DND-41 (cell line): ENCODE results near the gene SLC7A11.

ENCODE experiments used
- CTCF ChIP-seq: IDR thresholded peaks from 2 replicates; pipeline ENCODE4 v1.5.1; 2012; ENCODE audit warnings: borderline replicate concordance, low read length, moderate library complexity, mild to moderate bottlenecking; ENCODE audit not compliant: poor library complexity, severe bottlenecking; ENCODE audit errors: extremely low read depth
- EZH2 ChIP-seq: IDR thresholded peaks from 3 replicates; pipeline ENCODE4 v1.6.1; 2012; ENCODE audit warnings: borderline replicate concordance, low read depth, mild to moderate bottlenecking, moderate library complexity, low read length, inconsistent platforms; ENCODE audit not compliant: severe bottlenecking

GRCh38 chr4:138196153-138196552 lies 46.0 kb downstream of the SLC7A11 start:
- TF ChIP-seq CTCF (no peak), EZH2 (no peak)
